Measurements from ENCODE around the gene CSH2.

GRCh38 chr17:63834431-63835166, 38.9 kb downstream of the CSH2 start:
- TF ChIP-seq, protein P1, sequence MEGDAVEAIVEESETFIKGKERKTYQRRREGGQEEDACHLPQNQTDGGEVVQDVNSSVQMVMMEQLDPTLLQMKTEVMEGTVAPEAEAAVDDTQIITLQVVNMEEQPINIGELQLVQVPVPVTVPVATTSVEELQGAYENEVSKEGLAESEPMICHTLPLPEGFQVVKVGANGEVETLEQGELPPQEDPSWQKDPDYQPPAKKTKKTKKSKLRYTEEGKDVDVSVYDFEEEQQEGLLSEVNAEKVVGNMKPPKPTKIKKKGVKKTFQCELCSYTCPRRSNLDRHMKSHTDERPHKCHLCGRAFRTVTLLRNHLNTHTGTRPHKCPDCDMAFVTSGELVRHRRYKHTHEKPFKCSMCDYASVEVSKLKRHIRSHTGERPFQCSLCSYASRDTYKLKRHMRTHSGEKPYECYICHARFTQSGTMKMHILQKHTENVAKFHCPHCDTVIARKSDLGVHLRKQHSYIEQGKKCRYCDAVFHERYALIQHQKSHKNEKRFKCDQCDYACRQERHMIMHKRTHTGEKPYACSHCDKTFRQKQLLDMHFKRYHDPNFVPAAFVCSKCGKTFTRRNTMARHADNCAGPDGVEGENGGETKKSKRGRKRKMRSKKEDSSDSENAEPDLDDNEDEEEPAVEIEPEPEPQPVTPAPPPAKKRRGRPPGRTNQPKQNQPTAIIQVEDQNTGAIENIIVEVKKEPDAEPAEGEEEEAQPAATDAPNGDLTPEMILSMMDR (tag by site-specific recombination; IDR thresholded peaks at IDR 0.05) = peak; percentile 98
- TF ChIP-seq ZBTB7A (tag by site-specific recombination; IDR thresholded peaks at IDR 0.05; ENCODE audit: low read depth) = no peak
- TF ChIP-seq ATF2 (tag by site-specific recombination; IDR thresholded peaks at IDR 0.05; ENCODE audit: low read depth) = no peak
- no peak for TF ChIP-seq ZNF175 (tag by site-specific recombination; IDR thresholded peaks at IDR 0.05)
- no peak for TF ChIP-seq ZBTB1 (tag by site-specific recombination; IDR thresholded peaks at IDR 0.05)
- no peak for TF ChIP-seq KLF17 (tag by site-specific recombination; IDR thresholded peaks at IDR 0.05)
- TF ChIP-seq PRDM1 (tag by site-specific recombination; IDR thresholded peaks at IDR 0.05) = no peak
- no peak for TF ChIP-seq REST (tag by site-specific recombination; IDR thresholded peaks at IDR 0.05)
- TF ChIP-seq ZBTB49 (tag by site-specific recombination; IDR thresholded peaks at IDR 0.05; ENCODE audit: low read depth) = no peak
- 0 out of 2 replicates have a peak, but pooled peaks have one; percentile 10 for TF ChIP-seq GLIS2 (tag by site-specific recombination; IDR thresholded peaks at IDR 0.05)
- TF ChIP-seq ZBTB8A (tag by site-specific recombination; IDR thresholded peaks at IDR 0.05) = peak; percentile 59; the same call in 1 of the 2 replicates
- no peak for TF ChIP-seq SP2 (tag by site-specific recombination; IDR thresholded peaks at IDR 0.05)
- TF ChIP-seq ZNF549 (tag by site-specific recombination; IDR thresholded peaks at IDR 0.05) = no peak

Data from HEK293 (cell line).